Adipose tissue (tissue), 3 donors: ENCODE data around the gene TMPRSS3. TPM values are rescaled to one million over a fixed set of nuclear protein-coding genes. Genes with fewer than 3 reads are reported as not detected.

ENCODE experiments used
- H3K27ac ChIP-seq: one replicate; pipeline ENCODE4 v1.5.1; 2013; ENCODE audit warnings: low read depth, low read length
- WGBS, 3 donors: extraction: QIAGEN DNeasy Blood & Tissue Kit; methylation state at CpG; one replicate each; pipeline ENCODE4 v1.1.7; 2013; 5-methylcytosine and 5-hydroxymethylcytosine counted together
- polyA plus RNA-seq, 3 donors: library from polyadenylated mRNA; stranded (reverse); fragments of 200-250 nt; gene quantifications; one replicate each; pipeline ENCODE4 v1.2.3, GENCODE V29; 2013
- donor health status: healthy with polysubstance abuse.
- donor health status: Bipolar disorder and iron deficiency.
- donor health status: healthy.

TMPRSS3 gene
- polyA plus RNA-seq, 3 donors, result 0.45 to 2.0 (median 0.59) TPM

GRCh38 chr21:42332557-42333317 is 63.1 kb downstream of the TMPRSS3 start:
- no peak overlapping the region for H3K27ac ChIP-seq
- 80 to 85% (median 81%) methylated on average over 5 of the region's 5 CpGs for WGBS, 3 donors

GRCh38 chr21:42331660-42332059 is 64.2 kb downstream of the TMPRSS3 start:
- H3K27ac ChIP-seq, result no peak overlapping the region

GRCh38 chr21:42330380-42331371 is 65.2 kb downstream of the TMPRSS3 start:
- no peak overlapping the region for H3K27ac ChIP-seq
- WGBS, 3 donors, result 54 to 93% (median 88%) methylated on average over 4 of the region's 4 CpGs

DNA sequence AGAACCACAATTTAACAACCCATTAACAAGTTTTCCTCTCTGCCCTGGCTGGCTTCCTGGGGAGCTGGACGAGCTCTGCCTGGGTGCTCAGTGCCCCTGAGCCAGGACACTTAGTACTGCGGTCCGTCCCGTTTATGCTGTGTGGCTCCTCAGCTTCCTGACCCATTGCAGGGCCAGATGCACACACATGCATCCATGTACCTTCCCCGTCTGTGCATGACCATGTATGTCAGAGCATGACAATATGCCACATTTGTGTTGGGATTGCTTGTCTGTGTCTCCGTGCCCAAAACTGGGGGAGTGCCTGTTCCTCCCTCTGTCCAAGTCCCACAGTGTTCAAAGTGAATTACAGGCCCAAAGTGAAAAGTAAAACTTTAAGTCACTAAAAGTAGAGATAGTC is 71.0 kb downstream of the TMPRSS3 start:
- no peak overlapping the region for H3K27ac ChIP-seq
- WGBS, 3 donors, result 83 to 92% (median 83%) methylated on average over 6 of the region's 6 CpGs

Other genes with a start within 250 kb of the TMPRSS3 start
- gene ABCG1, start 176.9 kb downstream of the TMPRSS3 start, polyA plus RNA-seq, result 10 to 100 TPM in 2 of 3 donors, 1 to 10 TPM in 1; 3.4 to 11.2 (median 10.9) TPM
- 10 to 100 TPM in 2 of 3 donors, 1 to 10 TPM in 1; 4.1 to 99.3 (median 21.7) TPM for gene TFF3, start 80.6 kb downstream of the TMPRSS3 start, polyA plus RNA-seq
- gene TFF2, start 45.1 kb downstream of the TMPRSS3 start, polyA plus RNA-seq, result 100 to 1,000 TPM in 1 of 3 donors, 10 to 100 TPM in 1, under 1 TPM in 1; 0.94 to 505 (median 36.8) TPM
- gene TFF1, start 29.5 kb downstream of the TMPRSS3 start, polyA plus RNA-seq, result 100 to 1,000 TPM in 1 of 3 donors, 10 to 100 TPM in 1, 1 to 10 TPM in 1; 2.9 to 931 (median 66.4) TPM
- gene UBASH3A, start 7.8 kb upstream of the TMPRSS3 start, polyA plus RNA-seq, result under 1 TPM in 2 of 3 donors, not detected in 1; 0.14 to 0.56 TPM
- gene RSPH1, start 100.2 kb upstream of the TMPRSS3 start, polyA plus RNA-seq, result 1 to 10 TPM in 1 of 3 donors, under 1 TPM in 2; 0.13 to 1.6 (median 0.34) TPM
- gene SLC37A1, start 117.8 kb upstream of the TMPRSS3 start, polyA plus RNA-seq, result 1 to 10 TPM; 3.7 to 4.6 (median 4.4) TPM